Esophagus muscularis mucosa (tissue), 4 donors: ENCODE data around the gene APOC1. TPM values are rescaled to one million over a fixed set of nuclear protein-coding genes. Genes with fewer than 3 reads are reported as not detected.

Experiments used
- DNase-seq: peaks from one replicate; pipeline ENCODE4 v3.0.0-alpha.2; 2017; ENCODE audit errors: extremely low spot score
- H3K27ac ChIP-seq, 4 donors: fragments of 200-600 bp; sonication (generic); replicated peaks in 1 of 4; 1 replicate in 3 of 4; 2 replicates in 1 of 4; pipeline ENCODE4 v1.5.1; 2016 to 2019; ENCODE audit warnings: mild to moderate bottlenecking in 1 of 4
- H3K27me3 ChIP-seq, 4 donors: fragments of 200-600 bp; sonication (generic); one replicate each; pipeline versions ENCODE4 v1.5.1 to v1.6.0; 2016 to 2019
- H3K36me3 ChIP-seq, 4 donors: fragments of 200-600 bp; sonication (generic); one replicate each; pipeline ENCODE4 v1.5.1; 2016 to 2019
- H3K4me1 ChIP-seq, 4 donors: fragments of 200-600 bp; sonication (generic); one replicate each; pipeline ENCODE4 v1.5.1; 2016 to 2019
- H3K4me3 ChIP-seq, 4 donors: fragments of 200-600 bp; sonication (generic); 1 replicate in 2 of 4; 2 replicates in 2 of 4; pipeline ENCODE4 v1.5.1; 2016 to 2019; ENCODE audit warnings: mild to moderate bottlenecking in 4 of 4, moderate library complexity in 1 of 4
- H3K9me3 ChIP-seq, 4 donors: fragments of 200-600 bp; sonication (generic); 1 replicate in 3 of 4; 2 replicates in 1 of 4; pipeline ENCODE4 v1.5.1; 2016 to 2019
- CTCF ChIP-seq, 3 experiments: fragments of 200-600 bp in 2 of 3; fragments of 450-650 bp in 1 of 3; sonication (generic) in 2 of 3; IDR thresholded peaks; one replicate each; pipeline ENCODE4 v1.5.1; 2017 to 2019; ENCODE audit warnings: antibody characterized with exemption in 3 of 3, mild to moderate bottlenecking in 2 of 3, moderate library complexity in 1 of 3
- EP300 ChIP-seq: sonication (generic); formaldehyde crosslinking; IDR thresholded peaks from one replicate; pipeline ENCODE4 v1.6.1; 2017; ENCODE audit warnings: antibody characterized with exemption
- POLR2A ChIP-seq: fragments of 450-650 bp; IDR thresholded peaks from one replicate; pipeline ENCODE4 v1.6.1; 2017; ENCODE audit warnings: antibody characterized with exemption, moderate library complexity, mild to moderate bottlenecking, low read depth
- POLR2AphosphoS5 ChIP-seq, 2 donors: sonication (generic); formaldehyde crosslinking; IDR thresholded peaks; one replicate each; pipeline ENCODE4 v1.6.1; 2017; ENCODE audit warnings: antibody characterized with exemption in 2 of 2
- WGBS: methylation state at CpG from one replicate; pipeline ENCODE4 v1.1.5; 2018; 5-methylcytosine and 5-hydroxymethylcytosine counted together
- intact Hi-C: fragments of 100-400 bp; cut with DNase I; formaldehyde crosslinking; loops from one replicate; pipeline ENCODE4 v1.15.1; 2023
- total RNA-seq, 4 donors: library from RNA; depleted of rRNA; stranded (reverse); fragments of >200 nt; gene quantifications; one replicate each; pipeline versions ENCODE4 v1.1.0 to v1.2.1, GENCODE V29; 2016

The APOC1 gene
- total RNA-seq, 4 donors from 2014 or later: 2.5 TPM; not detected in 3

- Histone ChIP-seq H3K9me3 (no peaks in the 10 kb centered on the region), H3K4me3 (no peak overlapping the region), H3K27ac (no peak overlapping the region), H3K27me3 (peaks cover 7 to 46% (median 25%) of the 10 kb centered on the region in 4 donors), H3K4me1 (peaks cover 9 to 31% (median 22%) of the 10 kb centered on the region in 4 donors), H3K36me3 (peaks cover 19 to 47% (median 40%) of the 10 kb centered on the region in 4 donors)
- peak; percentile 93 for DNase-seq
- intact Hi-C loops: loop anchor here (1.0 to 5.0 kb wide), 3 partner anchors 47 to 433 kb away; partner anchors contain the start of gene MARK4
- TF ChIP-seq CTCF (IDR thresholded peaks at IDR 0.05) (peak in 2 of 3 experiments; percentile 96 to 99), POLR2AphosphoS5 (IDR thresholded peaks at IDR 0.05) (peak in 1 of 2 donors; percentile 24), EP300 (no peak)
- WGBS: 16% methylated on average over 19 of the region's 24 CpGs
These were observed 10.6 kb upstream of the APOC1 start for GRCh38 chr19:44903602-44904425.

- no peak overlapping the region for H3K4me3 ChIP-seq
- H3K4me1 ChIP-seq: peaks cover 9 to 31% (median 22%) of the 10 kb centered on the region in 4 donors
- 71% methylated on average over 2 of the region's 12 CpGs for WGBS
- intact Hi-C loops: loop anchor here (1.0 to 5.0 kb wide), 3 partner anchors 47 to 433 kb away; partner anchors contain the start of gene MARK4
- H3K36me3 ChIP-seq: peaks cover 19 to 40% (median 37%) of the 10 kb centered on the region in 4 donors
- DNase-seq: no peak
- no peaks in the 10 kb centered on the region for H3K9me3 ChIP-seq
- TF ChIP-seq EP300: no peak
- TF ChIP-seq POLR2A: no peak
- peak in 1 of 2 donors; percentile 7 for TF ChIP-seq POLR2AphosphoS5 (IDR thresholded peaks at IDR 0.05)
- TF ChIP-seq CTCF (IDR thresholded peaks at IDR 0.05): no peak
- H3K27me3 ChIP-seq: peaks cover 7 to 49% (median 25%) of the 10 kb centered on the region in 4 donors
- no peak overlapping the region for H3K27ac ChIP-seq
These were observed 9.9 kb upstream of the APOC1 start for GRCh38 chr19:44904426-44904994.

- peaks cover 19 to 29% (median 28%) of the 10 kb centered on the region in 4 donors for H3K36me3 ChIP-seq
These were observed 8.8 kb upstream of the APOC1 start, which contains the start of gene APOE for GRCh38 chr19:44905437-44906160. Gene APOE (plus strand): TSS chr19:44905796. CDS start chr19:44906625, 829 bp downstream.

More at GRCh38 chr19:44905437-44906160, 8.8 kb upstream of the APOC1 start, which contains the start of gene APOE:
- Histone ChIP-seq H3K4me3 (peak within 1 kb of the TSS in 2 of 4 donors; percentile 12 to 14), H3K9me3 (no peaks in the 10 kb centered on the region), H3K27ac (no peak within 1 kb of the TSS), H3K27me3 (peaks cover 7 to 49% (median 25%) of the 10 kb centered on the region in 4 donors), H3K4me1 (peaks cover 9 to 31% (median 22%) of the 10 kb centered on the region in 4 donors)
- intact Hi-C loops: no loop called here
- DNase-seq: no peak
- TF ChIP-seq EP300 (no peak), POLR2AphosphoS5 (IDR thresholded peaks at IDR 0.05) (no peak), CTCF (IDR thresholded peaks at IDR 0.05) (no peak), POLR2A (no peak)
- 4% methylated on average over 16 of the region's 20 CpGs for WGBS
